ENCODE results near the gene PEX11B. TPM values are rescaled to one million over a fixed set of nuclear protein-coding genes. Genes with fewer than 3 reads are reported as not detected.

The PEX11B gene
- total RNA-seq, 1 donor from 2014 or later = 24.4 TPM

GRCh38 chr1:145918992-145919939 is 749 bp upstream of the PEX11B start:
- DNase-seq = peak; percentile 59
- no peaks in the 10 kb centered on the region for H3K9me3 ChIP-seq (replicated peaks)
- TF ChIP-seq, protein P1, sequence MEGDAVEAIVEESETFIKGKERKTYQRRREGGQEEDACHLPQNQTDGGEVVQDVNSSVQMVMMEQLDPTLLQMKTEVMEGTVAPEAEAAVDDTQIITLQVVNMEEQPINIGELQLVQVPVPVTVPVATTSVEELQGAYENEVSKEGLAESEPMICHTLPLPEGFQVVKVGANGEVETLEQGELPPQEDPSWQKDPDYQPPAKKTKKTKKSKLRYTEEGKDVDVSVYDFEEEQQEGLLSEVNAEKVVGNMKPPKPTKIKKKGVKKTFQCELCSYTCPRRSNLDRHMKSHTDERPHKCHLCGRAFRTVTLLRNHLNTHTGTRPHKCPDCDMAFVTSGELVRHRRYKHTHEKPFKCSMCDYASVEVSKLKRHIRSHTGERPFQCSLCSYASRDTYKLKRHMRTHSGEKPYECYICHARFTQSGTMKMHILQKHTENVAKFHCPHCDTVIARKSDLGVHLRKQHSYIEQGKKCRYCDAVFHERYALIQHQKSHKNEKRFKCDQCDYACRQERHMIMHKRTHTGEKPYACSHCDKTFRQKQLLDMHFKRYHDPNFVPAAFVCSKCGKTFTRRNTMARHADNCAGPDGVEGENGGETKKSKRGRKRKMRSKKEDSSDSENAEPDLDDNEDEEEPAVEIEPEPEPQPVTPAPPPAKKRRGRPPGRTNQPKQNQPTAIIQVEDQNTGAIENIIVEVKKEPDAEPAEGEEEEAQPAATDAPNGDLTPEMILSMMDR (IDR thresholded peaks at IDR 0.05; ENCODE audit: borderline replicate concordance) = no peak
- no peaks in the 10 kb centered on the region for H3K27me3 ChIP-seq (ENCODE audit: low read depth)
- intact Hi-C loops (cut with micrococcal nuclease) = loop anchor here (10.0 kb wide), 2 partner anchors 56 to 64 kb away; partner anchors contain the start of gene PIAS3
- peak overlapping the region; percentile 94 for H3K4me3 ChIP-seq
- peak overlapping the region; percentile 96 for H3K27ac ChIP-seq (replicated peaks)
- H3K36me3 ChIP-seq = peaks cover 39% of the 10 kb centered on the region
- H3K4me1 ChIP-seq = peaks cover 36% of the 10 kb centered on the region

DNA sequence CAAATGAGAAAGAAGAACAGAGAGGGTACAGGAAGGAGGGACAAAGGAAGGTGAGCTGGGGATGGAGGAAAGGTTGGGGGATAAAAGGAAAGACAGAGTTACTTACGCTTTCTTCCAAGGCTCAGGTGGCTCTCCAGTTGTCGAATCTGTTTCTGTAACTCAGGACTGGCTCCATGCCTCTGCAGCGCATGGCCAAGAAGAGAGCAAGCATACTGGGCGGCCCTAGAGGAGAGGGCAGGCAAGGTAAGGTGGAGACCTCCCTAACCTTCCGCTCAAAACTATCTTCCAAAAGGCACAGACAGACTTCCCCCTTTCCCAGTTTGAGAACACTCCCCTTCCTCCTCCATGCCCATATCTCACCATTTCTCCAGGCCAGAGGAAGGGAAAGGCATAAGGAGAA is 922 bp downstream of the PEX11B start:
- Histone ChIP-seq H3K4me3 (peak overlapping the region; percentile 94), H3K36me3 (peaks cover 43% of the 10 kb centered on the region), H3K27ac (replicated peaks) (peak overlapping the region; percentile 96), H3K9me3 (replicated peaks) (no peaks in the 10 kb centered on the region), H3K4me1 (peaks cover 36% of the 10 kb centered on the region), H3K27me3 (ENCODE audit: low read depth) (no peaks in the 10 kb centered on the region)
- TF ChIP-seq, protein P1 (IDR thresholded peaks at IDR 0.05; ENCODE audit: borderline replicate concordance) = no peak
- intact Hi-C loops (cut with micrococcal nuclease) = loop anchor here (10.0 kb wide), 2 partner anchors 57 to 63 kb away; partner anchors contain the start of gene PIAS3
- DNase-seq = no peak

DNA sequence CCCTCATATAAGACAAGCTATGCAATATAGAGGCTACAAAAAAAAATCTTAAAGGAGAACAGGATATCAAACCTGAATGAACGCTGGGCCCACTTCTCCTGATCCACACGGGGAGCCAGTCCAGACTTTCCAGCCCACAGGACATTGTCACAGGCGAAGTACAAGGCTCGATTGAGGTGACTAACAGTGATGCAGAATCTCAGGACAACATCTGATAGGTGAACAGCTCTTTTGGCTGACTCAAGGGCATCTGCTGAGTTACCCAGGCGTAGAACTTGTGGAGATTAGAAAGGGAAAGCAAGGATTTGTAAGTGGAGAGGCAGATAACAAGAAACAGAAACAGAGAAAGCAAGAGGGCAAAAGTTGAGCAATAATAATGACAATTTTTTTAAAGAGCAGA is 1.8 kb downstream of the PEX11B start:
- no peak for DNase-seq
- Histone ChIP-seq H3K9me3 (replicated peaks) (no peaks in the 10 kb centered on the region), H3K27ac (replicated peaks) (no peak overlapping the region), H3K27me3 (ENCODE audit: low read depth) (no peaks in the 10 kb centered on the region), H3K4me1 (peaks cover 36% of the 10 kb centered on the region), H3K36me3 (peaks cover 52% of the 10 kb centered on the region), H3K4me3 (peak overlapping the region; percentile 94)
- intact Hi-C loops (cut with micrococcal nuclease) = loop anchor here (10.0 kb wide), 2 partner anchors 58 to 62 kb away; partner anchors contain the start of gene PIAS3
- TF ChIP-seq, protein P1 (IDR thresholded peaks at IDR 0.05; ENCODE audit: borderline replicate concordance) = no peak

GRCh38 chr1:145912128-145912641 is 6.3 kb downstream of the PEX11B start:
- TF ChIP-seq, protein P1 (IDR thresholded peaks at IDR 0.05; ENCODE audit: borderline replicate concordance) = no peak
- intact Hi-C loops (cut with micrococcal nuclease) = loop anchor here (10.0 kb wide), 2 partner anchors 57 to 63 kb away; partner anchors contain the start of gene PIAS3
- H3K4me1 ChIP-seq = peaks cover 30% of the 10 kb centered on the region
- no peaks in the 10 kb centered on the region for H3K9me3 ChIP-seq (replicated peaks)
- no peaks in the 10 kb centered on the region for H3K27me3 ChIP-seq (ENCODE audit: low read depth)
- no peak overlapping the region for H3K27ac ChIP-seq (replicated peaks)
- H3K36me3 ChIP-seq = peaks cover 62% of the 10 kb centered on the region
- H3K4me3 ChIP-seq = no peak overlapping the region
- DNase-seq = no peak

- Histone ChIP-seq H3K4me1 (peaks cover 28% of the 10 kb centered on the region), H3K9me3 (replicated peaks) (no peaks in the 10 kb centered on the region), H3K4me3 (no peak overlapping the region), H3K36me3 (peaks cover 29% of the 10 kb centered on the region), H3K27me3 (ENCODE audit: low read depth) (no peaks in the 10 kb centered on the region), H3K27ac (replicated peaks) (peak overlapping the region; percentile 70)
- DNase-seq = no peak
- intact Hi-C loops (cut with micrococcal nuclease) = no loop called here
- TF ChIP-seq, protein P1 (IDR thresholded peaks at IDR 0.05; ENCODE audit: borderline replicate concordance) = no peak
Measured at GRCh38 chr1:145908653-145909052, 9.9 kb downstream of the PEX11B start.

Data from left ventricle myocardium inferior (tissue), 1 donor.